Stromal cell of bone marrow (primary cell): ENCODE results near the gene GNAI2.
"Not testable (repeated sequence)": the region's sequence is repeated elsewhere in the genome, so short reads cannot be mapped to it uniquely, and the experiment has no call there.

ENCODE experiments used
- DNase-seq: peaks from one replicate; pipeline ENCODE4 v3.0.0-alpha.2; 2012; ENCODE audit warnings: low read depth

GNAI2 gene

DNA sequence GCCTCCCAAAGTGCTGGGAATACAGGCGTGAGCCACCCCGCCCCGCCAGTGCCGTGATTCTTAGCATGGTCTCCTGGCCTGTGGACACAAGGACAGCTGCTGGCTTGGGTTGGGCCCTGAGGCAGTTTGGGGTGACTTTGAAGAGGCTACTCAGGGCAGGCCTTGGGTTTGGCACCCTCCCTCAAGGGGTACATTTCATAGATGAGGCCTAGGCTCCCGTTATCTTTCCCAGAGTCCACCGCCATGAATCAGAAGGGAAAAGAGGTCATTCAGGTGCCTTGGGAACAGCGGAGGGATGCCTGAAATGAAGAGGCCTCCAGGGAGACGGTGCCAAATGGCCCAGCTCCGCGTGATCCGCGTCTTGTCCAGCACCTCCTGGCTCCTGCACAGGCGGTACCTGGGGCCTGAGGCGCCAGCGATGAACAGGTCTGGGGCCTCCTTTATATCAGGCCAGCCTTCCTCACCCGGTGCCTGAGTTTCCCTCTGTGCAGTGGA lies 9.3 kb downstream of the GNAI2 start:
- DNase-seq: no peak

DNA sequence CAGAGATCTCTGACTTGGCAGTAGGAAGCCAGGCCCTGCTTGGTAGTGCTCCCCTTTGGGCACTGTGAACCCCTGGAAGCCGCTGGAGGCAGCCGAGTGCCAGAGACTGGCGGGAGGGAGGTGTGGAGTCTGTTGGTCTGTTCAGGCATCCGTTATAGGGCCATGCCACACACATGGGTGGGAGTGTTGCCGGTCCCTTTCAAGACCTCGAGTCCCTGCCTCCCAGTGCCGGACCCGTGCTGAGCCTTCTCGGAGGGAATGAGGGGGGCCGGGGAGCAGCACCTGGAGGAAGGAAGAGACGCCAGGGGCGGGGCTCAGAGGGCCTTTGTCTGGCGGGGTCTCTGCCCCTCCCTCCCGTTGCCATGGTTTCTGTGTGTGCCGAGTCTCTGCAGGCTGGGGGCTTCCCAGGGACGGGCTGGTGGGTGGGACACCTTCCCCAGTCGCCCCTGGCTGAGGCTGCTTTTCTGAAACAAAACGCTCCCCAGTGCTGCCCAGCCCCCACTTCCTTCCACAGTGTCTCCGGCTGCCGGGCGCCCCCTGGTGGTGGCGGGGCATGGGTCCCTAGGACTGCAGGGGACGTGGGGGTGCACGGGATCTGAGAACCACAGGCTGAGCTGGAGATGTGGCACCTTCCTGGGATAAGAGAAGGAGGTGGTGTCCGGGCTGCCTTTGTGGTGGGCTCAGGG lies 10.0 kb downstream of the GNAI2 start:
- DNase-seq: peak; percentile 77

GRCh38 chr3:50246517-50246954 lies 10.5 kb downstream of the GNAI2 start:
- peak; percentile 93 for DNase-seq

DNA sequence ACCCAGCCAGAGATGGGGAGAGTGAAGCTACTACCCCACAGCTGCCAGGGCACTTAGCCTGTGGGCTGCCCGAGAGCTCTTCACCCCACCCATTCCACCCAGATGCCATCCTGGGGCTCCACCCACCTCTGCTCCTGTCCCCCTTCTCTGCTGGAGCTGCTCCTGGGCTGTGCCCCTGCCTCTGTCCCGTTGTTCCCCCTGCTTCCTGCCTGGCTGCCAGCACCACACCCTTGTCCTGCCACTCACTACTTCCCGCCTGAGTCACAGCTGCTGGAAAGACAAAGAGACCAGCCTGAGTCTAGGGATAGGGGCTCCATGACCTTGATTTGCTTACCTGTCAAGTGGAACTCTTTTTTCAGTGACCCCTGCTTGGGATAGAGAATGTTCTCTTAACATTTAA lies 12.4 kb downstream of the GNAI2 start:
- DNase-seq: no peak

DNA sequence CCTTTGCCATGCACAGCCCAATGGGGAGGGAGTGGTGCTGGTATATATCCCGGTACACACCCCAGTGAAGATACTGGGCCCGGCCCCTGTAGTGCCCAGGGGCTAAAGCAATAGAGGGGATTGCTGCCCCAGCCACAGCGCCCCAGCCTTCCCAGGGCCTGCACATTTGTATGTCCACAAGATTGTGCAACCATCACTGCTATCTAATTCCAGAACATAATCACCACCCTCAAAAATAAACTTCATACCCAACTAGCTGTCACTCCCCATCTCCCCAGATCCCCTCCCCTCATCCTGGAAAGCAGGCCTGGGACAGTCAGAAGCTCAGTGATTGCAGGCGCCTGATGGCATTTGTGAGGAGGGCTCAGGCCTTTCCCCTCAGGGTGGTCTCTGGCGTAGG lies 13.5 kb downstream of the GNAI2 start:
- no peak for DNase-seq

- DNase-seq: no peak
Measured at GRCh38 chr3:50250514-50250913, 14.5 kb downstream of the GNAI2 start.

- peak; percentile 49 for DNase-seq
Measured at GRCh38 chr3:50251220-50251619, 15.2 kb downstream of the GNAI2 start.

DNA sequence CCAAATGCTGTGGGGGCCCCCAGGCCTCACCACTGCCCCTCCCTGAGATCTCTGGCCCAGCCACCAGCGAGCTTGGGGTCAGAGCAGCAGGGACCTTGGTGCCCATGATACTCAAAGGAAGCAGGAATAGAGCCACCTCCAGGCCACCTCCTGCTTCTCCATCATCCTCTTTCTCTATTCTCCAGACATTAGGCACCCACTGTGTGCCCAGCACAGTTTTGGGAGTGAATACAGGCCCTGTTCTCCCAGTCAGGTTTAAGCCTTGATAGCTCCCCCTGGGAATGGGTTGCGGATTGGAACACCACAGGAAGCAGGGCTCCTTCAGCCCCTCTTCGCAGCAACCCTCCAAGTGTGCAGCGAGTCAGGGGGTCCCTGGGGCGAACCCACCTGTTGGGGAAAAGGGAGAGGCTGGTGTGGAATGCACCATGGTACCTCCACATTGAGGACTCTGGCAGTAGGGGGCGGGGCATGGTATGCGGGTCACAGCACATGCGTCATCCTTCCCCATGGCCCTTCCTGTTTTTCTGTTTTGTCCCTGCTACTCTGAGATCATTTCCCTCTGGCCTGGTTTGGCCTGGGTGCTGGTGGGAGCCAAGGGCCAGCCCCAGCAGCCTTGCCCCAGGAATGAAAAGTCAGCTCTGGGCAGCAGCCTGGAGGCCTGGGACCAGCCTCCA lies 18.7 kb downstream of the GNAI2 start:
- DNase-seq: no peak

GRCh38 chr3:50255251-50255615 lies 19.2 kb downstream of the GNAI2 start:
- DNase-seq: no peak

DNA sequence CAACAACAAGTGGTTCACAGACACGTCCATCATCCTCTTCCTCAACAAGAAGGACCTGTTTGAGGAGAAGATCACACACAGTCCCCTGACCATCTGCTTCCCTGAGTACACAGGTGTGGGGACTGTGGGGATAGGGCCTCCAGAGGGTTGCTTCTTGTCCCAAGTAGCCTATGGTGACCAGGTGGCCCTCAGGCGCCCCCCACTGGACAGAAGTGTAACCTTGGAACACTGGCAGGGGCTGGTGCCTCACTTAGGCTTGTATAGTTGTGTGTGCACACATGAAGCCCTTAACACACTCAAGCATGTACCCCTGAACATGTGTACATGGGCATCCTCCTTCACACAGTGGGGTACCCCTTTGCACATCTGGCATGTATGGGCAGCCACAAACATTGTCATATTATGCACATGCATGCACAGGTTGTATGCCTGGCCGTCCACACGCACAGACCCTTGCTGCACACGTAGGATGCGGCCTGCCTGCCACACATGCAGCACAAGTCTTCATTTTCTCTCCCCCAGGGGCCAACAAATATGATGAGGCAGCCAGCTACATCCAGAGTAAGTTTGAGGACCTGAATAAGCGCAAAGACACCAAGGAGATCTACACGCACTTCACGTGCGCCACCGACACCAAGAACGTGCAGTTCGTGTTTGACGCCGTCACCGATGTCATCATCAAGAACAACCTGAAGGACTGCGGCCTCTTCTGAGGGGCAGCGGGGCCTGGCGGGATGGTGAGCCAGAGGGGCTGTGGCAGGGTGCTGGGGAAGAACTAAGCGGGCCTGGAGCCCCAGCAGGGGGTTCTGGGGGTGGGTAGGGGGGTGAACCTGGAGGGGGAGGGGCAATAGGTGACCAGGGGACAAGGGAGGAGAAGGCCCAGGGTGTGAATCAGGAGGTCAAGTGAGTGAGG lies 21.2 kb downstream of the GNAI2 start:
- no peak for DNase-seq

DNA sequence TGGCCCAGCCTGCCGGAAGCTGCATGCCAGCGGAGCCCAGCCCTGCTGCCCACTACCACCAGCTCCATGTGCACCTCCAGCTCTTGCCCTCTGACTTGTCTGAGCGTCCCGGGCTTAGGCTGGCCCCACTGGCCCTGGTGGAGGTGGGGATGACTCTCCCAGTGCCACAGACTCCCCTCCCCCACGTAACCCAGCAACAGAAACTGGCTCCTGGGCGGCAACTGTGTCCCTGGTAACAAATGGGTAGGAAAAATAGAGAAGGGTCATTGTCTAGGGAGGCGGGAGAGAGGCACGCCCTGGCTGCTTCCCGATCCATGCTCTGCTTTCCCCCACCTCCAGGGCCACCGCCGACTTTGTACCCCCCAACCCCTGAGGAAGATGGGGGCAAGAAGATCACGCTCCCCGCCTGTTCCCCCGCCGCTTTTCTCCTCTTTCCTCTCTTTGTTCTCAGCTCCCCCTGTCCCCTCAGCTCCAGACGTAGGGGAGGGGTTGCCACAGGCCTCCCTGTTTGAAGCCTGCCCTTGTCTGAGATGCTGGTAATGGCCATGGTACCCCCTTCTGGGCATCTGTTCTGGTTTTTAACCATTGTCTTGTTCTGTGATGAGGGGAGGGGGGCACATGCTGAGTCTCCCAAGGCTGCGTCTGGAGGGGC lies 22.2 kb downstream of the GNAI2 start:
- DNase-seq: no peak

DNA sequence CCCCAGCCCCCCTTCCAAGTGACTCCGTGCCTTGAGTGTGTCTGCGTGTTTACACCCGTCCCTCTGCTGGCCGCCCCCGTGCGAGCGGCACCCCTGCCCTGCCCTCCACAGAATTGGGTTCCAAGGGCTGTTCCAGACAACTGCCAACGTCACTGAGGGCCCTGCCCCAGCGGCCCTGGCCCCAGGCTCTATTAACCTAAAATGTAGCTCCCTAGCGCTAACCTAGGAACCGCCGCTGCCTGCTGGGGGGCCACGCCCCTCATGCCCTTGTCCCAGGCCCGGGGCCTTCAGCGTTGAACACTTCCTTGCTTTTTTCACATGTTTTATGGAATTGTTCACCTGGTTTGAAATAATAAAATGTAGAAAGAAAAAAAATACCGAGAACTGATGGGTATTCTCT lies 23.0 kb downstream of the GNAI2 start:
- DNase-seq: no peak

DNA sequence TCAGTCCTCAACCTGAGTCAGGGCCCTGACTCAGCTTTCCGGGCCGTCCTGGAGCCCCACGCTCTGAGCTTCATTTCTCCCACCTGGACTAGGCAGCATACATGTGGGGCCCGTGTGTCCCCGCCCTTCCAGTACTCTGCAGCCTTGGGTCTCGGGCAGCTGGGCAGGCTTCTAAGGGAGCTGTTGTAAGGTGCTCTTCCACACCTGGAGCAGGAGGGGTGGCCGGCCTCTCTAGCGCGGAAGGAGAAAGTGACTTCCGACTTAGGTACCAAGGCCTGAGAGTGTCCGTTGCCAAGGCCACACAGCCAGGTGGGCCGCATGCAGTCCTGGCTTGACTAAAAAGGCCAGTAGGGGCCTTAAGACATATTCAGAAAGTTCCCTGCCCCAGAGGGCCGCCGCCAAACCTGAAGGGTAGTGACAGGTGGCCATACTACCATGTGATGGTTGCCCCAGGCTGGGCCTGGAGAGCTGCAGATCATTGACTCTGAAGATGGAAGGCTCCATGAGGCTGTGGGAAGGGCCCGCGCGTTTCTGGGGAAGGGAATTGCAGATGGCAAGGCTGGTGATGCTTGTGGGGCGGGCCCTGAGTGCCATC lies 23.5 kb downstream of the GNAI2 start:
- DNase-seq: no peak

GRCh38 chr3:50260027-50260941 lies 24.3 kb downstream of the GNAI2 start:
- peak; percentile 80 for DNase-seq

DNA sequence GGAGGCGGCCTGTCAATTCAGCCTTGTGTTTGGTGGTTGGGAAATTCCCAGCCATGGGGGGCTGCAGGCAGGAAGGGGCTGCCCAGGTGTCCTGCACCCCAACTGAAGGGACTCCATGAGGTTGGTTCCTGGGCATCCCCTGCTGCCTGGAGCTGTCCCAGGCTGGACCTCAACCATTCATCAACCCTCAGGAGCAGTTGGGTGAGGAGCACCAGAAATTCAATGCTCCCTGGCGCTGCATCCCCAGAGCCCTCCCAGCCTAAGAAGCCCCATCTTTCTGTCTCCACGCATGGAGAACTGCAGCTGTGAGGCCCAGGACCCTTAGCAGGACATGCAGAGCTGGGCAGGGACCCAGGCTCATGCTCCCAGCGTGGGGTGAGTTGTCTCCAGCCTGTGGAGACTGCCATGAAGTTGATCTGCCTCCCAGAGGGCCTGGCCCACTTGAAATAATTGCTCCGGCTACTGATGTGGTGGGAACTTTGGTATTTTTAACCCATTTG lies 25.0 kb downstream of the GNAI2 start:
- DNase-seq: no peak

DNA sequence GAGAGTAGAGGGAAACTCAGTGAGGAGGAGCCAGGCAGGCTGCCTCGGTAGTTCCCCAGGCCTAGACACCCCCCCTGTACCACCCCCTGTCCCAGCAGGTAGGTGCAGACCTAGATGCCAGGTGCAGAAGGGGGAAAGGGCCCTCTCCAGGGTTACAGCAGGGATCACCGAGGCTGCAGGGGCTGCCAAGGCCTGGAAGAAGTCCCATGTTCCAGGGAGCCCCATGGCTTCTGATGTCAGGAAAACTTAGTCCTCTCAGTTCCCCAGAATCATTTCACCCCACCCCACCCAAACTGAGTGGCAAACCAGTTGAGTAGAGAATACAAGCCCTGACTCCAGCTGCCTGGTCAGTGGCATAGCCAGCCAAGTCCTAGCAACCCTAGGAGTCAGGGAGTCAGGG lies 25.5 kb downstream of the GNAI2 start:
- DNase-seq: no peak

- not testable (repeated sequence) for DNase-seq
Measured at GRCh38 chr3:50262200-50262599, 26.2 kb downstream of the GNAI2 start.

DNA sequence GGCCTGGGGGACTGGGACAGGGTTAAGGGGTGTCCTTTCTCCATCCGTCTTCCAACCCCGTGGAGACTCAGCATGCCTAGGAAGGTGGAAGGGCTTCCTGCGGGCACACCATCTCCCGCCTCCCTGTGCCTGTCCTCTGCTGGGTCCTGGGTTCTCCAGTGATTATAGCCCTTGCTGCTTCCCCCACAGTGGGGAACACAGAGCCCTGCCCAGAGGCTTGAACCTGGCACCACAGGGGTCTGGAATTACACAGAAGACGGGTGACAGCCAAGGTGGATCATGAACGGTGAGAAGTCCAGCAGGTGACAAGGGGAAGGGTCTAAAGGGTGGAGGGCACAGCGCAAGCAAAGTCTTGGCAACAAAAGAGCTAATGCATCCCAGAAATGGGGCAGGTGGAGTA lies 26.8 kb downstream of the GNAI2 start:
- no peak for DNase-seq

DNA sequence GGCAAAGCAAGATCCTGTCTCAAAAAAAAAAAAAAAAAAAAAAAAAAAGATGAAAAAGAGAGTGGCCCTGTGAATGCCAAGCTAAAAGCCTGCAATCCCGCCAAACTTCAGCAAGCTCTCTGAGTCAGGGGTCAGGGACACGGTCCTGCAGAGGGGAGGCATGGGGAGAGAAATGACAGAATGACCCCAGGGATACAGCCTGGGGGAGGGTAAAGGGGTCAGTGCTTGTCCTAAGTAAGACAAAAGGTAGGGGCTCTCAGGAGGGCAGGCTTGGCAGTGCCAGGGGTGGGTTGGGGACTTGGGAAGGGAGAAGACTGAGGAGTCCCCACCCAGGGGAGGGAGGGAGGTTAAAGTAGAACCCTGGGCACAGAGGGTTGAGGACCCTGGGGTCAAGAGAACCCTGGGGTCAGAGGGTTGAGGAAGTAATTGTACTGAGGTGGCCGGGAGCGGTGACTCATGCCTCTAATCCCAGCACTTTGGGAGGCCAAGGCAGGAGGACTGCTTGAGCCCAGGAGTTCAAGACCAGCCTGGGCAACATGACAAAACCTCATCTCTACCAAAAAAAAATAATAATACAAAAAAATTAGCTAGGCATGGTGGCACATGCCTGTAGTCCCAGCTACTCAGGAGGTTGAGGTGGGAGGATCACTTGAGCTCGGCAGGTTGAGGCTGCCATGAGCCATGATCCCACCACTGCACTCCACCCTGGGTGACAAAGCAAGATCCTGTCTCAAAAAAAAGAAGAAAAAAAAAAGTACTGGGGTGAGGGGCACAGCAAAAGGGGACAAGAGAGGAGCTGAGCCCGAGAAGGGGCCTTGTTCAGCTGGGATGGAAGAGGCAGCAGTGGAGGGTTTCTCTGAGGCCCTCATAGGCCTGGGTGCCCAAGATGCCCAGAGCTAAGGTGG lies 27.7 kb downstream of the GNAI2 start:
- DNase-seq: no peak
